Stimulated activated CD4-positive, alpha-beta T cell treated with anti-CD3 and anti-CD28 coated beads, Interleukin-1b, Interleukin-23, amount 100 ng/mL, for 24 hours (primary cell): ENCODE results near the gene OSBPL5.
"Not testable (repeated sequence)": the region's sequence is repeated elsewhere in the genome, so short reads cannot be mapped to it uniquely, and the experiment has no call there.

Source experiments
- DNase-seq, 4 experiments: peaks; one replicate each; pipeline ENCODE4 v3.0.0-alpha.2; 2020; ENCODE audit warnings: low read depth in 4 of 4, low spot score in 1 of 4

Gene OSBPL5

DNA sequence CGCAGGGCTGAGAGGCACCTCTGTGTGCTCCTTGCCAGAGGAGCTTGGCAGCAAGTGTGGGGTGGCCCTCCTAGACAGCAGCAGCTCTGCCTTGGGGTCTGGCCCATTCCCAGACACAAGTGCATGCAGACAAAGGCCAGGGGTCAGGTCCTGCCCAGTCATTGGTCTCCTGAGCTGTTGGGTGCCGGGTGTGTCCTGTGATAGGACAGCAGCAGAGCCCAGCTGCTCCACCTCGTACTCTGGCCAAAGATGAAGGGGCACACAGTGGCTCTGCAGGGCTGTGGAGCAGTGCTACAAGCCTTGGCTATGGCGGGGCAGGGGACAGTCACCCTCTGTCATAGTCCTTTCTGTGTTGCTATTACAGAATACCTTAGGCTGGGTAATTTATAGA lies 17.3 kb upstream of the OSBPL5 start:
- DNase-seq: no peak

DNA sequence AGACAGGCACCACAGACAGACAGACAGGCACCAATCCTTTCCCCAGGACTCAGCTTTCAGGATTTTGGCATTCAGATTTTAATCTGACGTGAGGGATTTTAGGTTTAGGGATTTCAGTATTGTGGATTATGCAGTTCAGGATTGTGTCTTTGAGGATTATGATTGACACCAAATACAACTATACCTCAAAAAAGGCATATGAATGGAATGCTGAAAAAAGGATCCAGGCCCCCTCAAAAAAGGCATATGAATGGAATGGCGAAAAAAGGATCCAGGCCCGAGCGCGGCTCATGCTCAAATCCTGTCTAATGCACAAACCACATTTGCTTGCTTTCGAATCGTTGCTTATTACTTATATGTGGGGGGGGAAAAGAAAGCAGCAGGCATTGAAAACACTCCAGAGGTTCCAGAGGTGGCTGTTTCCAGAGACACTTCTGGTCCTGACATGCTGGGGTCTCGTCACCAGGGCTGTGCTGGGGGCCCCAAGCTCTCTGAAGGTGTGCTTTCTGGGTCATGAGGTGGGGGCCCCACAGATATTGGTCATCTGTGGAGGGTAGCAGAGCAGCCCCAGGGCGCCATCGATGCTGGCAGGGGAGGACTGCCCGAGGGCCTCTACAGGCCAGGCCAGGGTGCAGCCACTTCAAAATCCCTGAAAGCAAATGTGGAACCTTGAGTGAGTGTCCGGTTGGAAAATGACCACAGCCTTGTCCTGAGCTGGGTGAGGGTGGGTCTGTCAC lies 16.8 kb upstream of the OSBPL5 start:
- no peak for DNase-seq

DNA sequence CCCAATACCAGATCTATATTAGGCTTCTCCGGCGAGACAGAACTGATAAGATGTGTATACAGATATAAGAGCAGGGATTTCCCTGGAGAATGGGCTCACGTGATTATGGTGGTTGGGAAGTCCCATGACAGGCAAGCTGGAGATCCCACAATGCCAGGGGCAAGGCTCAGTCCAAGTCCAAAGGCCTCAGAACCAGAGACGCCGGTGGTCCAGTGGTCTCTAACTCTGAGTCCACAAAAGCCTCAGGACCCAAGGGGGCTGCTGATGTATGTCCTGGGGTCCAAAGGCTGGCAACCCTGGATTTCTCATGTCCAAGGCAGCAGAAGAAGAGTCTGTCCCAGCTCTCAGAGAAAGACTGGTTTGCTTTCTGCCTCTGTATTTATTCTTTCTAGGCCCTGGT lies 15.8 kb upstream of the OSBPL5 start:
- DNase-seq: no peak

DNA sequence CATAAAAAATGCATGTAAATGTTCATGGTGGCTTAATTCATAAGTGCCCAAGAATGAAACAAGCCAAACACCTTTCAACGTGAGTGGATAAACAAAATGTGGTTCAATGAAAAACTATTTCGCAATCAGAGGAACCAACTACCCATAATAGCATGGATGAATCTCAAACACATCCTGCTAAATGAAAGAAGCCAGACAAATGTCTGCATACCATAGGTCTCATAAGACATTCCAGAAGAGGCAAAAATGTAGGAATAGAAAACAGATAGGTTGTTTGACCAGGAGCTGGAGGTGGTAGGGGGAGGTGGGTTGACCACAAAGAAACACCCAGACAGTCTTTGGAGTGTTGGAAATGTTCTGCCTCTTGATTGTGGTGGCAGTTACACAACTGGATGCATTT lies 13.2 kb upstream of the OSBPL5 start:
- no peak for DNase-seq

DNA sequence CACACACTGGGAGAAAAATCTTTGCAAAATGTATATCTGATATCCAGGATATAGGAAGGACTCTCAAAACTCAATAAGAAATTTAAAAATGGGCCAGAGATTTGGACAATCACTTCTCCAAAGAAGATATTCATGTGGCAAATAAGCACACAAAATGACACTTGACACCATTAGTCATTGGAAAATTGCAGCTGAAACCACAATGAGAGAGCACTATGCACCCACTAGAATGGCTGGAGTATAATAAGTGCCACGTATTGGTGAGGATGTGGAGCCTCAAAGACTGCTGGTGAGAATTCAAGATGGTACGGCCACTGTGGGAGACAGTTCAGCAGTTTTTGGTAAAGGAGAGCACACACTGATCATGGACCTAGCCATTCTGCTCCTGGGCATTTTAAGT lies 12.8 kb upstream of the OSBPL5 start:
- no peak for DNase-seq

DNA sequence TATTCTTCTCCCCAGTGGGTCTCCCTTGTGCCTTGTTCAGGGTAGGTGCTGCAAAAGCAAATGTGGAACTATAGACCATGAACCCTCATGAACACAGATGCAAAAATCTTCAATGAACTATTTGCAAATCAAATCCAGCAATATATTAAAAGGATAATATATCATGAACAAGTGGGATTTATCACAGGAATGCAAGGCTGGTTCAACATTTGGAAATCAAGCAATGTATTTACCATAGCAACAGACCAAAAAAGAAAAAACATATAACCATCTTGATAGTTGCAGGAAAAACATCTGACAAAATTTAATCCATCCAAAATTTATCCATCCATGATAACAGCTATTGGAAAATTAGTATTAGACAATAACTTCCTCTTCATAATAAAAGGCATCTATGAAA lies 11.4 kb upstream of the OSBPL5 start:
- no peak for DNase-seq

DNA sequence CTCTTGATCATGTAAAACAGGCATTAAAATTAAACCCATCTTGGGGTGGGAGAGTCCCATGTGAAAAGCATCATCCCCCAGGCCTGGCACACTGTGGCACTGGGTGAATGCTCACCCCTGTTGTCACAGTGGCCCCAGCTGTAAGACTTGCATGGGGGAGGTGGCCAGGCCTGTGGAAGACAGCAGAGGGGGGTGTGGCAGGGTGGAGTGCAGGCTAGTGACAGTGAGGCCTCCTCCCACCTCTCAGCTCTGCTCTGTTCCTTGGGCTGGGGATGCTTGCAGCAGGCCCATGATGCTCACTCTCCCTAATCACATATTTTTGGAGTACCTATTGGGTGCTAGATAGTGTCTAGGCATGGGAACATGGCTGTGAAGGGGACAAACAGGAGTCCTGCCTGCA lies 10.1 kb upstream of the OSBPL5 start:
- DNase-seq: no peak

DNA sequence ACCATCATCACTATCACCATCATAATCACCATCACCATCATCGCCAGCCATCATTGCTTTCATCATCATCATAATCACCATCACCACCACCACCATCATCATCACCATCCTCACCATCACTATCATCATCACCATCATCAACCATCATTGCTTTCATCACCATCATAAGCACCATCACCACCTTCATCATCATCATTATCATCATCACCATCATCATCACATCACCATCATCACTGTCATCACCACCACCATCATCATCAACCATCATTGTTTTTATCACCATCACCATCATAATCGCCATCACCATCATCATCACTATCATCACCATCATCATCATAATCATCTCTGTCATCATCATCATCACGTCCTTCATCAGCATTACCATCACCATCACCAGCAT lies 9.3 kb upstream of the OSBPL5 start:
- no peak for DNase-seq

DNA sequence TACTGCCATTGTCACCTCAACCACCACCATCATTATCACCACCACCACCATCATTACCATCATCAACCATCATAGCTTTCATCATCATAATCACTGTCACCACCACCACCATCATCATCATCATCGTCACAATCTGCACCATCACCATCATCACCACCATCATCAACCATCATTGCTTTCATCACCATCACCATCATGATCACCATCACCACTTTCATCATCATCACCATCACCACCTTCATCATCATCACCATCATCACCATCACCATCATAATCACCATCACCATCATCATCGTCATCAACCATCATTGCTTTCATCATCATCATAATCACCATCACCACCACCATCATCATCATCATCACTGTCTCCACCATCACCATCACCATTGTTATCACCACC lies 8.7 kb upstream of the OSBPL5 start:
- no peak for DNase-seq

DNA sequence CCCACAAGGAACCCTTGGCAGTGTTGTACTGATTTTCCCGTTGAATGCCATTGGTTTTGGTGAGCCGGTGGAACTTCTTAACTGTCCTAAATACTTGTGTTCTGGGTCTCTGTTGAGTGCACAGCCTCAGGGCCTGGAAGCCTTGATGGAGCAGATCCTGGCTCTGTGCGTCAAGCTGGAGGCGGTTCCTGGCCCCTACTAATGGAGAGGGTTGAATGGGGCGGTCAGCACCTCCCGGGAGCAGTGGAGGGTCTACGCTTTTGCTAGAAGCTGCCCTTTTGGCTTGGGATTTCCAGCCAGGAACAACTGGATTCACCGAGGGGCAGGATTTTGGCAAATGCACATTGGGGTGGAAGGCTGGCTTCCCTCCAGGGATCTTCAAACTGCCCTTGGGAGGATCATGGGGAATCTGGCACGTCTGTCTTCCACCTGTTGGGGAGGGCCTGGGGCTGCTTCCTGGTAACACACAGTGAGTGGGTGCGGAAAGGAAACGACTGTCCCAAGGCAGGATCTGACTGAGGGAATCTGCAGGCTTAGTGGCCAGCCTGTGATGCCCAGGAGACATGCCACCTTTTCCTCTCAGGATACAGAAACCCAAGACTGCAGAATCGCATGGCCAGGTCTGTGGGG lies 6.9 kb upstream of the OSBPL5 start:
- DNase-seq: no peak

DNA sequence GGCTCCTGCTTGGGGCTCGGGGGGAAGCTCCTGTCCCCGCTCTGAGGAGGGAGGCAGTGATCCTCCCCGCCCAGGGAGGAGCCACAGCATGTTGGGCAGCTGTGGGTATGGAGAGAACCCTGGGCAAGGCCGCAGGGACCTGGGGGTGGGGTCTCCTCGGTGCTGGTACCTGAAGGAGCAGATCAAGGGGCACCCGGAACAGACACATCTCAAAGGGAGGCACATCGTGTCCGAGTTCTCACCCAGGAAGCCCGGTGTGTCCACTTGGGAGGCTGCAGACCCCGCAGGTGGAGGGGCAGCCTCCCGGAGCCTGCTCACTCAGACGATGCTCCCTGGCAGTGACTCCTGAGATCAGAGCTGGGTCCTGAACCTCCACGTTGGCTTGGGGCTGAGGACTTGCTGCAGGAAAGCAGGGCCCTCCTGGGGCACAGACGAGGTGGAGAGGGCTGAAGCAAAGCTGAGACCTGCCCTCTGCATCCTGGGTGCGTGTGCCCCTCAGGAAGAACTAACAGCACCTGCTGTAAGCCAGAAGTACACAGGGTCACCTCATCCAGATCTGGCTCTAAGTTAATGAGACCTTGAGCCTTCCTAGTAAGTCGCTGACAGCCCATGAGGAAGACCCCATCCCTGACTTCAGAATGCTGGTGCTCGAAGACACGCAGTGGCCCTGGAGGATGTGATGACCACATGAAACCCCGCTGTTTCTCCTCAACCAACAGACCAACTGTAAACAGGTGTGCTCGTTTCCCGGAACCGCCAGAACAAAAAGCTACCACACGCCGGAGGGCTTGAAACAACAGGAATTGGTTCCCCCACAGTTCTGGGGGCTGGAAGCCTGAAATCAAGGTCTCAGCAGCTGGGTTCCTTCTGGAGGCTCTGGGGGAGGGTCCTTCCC lies 5.9 kb upstream of the OSBPL5 start:
- no peak for DNase-seq

DNA sequence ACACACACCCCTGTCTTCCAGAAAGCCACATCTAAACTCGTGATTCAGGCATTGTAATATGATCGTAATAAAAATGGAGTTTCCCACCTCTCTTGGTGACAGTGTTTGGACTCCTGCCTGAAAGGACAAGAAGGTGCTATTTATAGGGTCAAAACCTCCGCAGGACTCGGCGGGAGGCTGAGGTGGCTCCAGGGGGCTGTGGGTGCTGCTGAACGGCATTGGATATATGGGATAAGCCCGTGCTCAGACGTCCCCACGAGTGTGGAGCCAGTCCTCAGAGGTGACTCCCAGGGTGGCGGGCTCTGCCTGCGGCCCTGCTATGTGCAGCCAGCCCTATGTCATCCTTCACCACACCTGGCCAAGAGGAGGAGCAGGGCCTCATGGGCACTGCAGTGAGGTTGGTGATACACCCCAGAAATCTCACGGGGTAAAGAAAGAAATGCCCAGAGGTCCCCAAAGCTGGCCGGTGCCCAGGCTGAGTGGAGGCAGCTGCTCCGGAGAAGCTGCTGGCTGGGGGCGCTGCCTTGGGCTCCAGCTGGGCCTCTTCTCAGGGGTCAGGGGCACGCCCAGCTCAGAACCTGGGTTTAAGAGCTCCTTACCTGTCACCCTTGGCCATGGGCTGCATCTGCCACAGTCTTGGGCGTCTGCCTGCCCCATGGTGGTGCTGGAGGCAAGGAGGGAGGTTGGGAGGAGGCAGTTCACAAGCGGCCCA lies 5.1 kb upstream of the OSBPL5 start:
- no peak for DNase-seq

DNA sequence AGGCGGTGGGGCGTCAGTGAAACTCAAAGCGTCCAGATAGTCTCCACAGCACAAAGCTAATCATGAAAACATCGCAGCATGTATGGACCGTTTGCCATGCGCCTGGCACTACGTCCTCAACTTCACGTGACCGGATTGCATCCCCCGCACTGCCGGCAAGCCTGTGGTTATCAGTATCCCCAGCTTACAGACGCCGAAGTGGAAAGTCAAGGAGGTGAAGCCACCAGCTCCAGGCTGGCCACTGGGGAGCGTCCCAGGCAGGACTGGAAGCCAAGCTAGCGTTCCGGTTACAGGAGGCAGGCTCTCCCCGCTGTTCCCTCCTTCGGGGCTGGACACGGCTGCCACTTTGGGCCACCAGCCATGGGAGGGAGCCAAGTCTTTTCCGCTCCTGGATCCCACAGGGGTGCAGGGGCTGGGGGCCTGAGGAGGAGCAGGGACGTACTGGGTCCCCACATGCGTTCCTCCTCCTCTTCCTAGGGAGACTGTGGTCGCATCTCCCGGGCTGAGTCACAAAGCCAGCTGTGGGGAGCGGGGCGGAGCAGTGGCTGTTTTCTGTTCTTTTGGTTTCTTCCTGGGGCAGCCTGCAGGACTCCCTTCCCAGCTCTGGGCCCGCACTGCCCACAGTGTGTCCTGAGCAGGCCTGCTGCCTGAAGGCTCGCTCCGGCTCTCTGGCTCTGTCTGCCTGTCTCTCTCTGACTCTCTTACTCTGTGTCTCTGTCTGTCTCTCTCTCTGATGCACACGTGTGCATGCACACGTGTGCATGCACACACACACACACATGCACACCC lies 4.3 kb upstream of the OSBPL5 start:
- DNase-seq: peak in 1 of 4 experiments; percentile 13

DNA sequence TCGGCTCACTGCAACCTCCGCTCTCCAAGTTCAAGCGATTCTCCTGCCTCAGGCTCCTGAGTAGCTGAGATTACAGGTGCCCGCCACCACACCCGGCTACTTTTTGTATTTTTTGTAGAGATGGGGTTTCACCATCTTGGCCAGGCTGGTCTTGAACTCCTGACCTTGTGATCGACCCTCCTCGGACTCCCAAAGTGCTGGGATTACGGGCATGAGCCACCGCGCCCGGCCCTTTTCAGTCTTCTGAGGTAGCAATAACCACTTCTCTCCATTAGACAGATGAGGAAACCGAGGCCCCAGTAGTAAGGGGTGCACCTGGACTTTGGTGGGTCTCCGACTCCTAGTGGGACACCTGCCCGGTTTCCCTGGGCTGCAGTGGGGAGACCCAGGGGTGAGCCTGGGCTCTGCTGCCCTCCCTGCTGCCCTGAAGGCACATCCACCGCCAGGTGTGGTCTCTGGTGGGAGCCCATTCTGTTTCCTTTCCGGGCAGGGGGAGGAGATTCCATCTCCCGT lies 3.7 kb upstream of the OSBPL5 start:
- DNase-seq: not testable (repeated sequence)

DNA sequence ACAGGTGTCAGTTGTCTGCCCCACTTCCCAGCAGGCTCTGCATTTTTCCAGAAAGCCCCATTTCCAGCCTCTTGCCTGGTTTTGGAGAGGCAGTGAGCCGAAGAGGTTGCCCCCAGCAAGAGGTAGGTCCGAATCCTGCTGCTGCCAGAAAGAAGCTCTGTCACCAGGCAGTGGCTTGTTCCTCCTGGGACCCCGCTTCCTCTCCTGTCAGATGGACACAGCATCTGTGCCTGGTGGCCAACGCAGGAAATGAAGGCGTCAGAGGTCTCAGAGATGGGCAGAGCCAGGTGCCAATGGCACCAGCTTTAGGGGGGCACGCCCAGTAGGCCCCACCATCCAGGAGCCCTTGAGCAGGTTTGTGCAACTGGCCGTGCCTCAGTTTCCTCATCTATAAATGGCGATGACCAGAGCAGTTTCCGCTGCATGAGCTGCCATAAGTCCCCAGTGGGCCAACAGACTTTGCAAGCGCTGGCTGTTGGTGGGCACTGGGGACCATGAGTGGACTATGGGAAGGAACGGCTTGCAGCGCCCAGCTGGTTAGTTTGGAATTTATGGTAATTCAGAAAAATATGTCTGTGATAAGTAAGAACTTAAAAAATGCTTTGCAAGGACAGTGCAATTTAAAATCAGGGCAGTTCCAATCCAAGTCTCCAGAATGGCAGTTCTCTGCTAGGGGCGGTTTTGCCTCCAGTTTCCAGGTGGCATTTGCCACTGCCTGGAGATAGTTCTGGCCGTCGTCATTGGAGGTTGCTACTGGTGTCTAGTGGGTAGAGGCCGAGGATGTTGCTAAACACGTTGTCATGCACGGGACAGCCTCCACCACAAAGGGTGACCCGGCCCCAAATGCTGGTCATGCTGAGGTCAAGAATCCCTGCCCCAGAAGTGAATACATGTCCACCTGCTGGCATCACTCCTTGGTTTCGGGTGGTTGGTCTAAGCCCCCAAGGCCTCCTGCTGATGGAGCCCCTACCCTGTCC lies 2.3 kb upstream of the OSBPL5 start:
- DNase-seq: no peak

DNA sequence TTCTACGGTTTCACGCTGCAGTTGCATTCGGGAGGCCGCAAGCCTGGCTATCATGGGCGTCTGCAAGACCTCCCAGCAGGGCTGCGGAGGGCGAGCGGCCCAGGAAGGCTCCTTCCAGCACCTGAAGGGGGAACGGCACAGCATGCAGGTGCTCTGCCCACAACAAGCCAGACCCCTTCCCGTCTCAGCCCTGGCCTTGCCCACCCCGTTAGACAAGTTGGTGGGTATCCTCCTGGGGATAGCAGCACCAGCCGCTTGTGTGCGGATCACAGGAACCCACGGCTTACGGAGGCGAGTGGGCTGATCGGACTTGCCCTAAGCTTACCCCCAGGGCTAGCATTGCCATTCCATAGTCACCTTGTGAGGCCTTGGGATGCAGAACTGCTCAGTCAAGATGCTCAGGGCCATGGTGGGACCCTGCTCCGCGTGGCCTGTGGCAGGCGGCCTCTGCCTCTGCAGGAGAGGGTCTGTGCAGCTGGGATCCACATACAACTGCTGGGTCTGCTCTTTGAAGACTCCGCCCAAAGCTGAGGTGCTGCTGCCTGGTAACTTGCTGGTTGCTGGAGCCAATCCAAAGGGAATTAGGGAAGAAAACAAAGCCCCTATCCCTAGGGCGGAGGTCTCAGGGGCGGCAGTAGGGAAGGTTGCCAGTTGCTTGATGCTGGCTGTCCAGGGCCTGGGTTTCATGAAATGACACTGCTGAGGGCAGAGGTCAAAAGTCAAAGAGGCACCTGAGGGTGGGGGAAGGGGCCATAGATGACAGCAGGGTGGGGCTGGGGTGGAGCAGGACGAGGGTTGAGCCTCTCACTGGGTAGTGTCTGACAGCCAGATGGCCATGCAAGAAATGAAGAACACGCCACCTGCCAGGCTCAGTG lies 1.4 kb upstream of the OSBPL5 start:
- DNase-seq: no peak

DNA sequence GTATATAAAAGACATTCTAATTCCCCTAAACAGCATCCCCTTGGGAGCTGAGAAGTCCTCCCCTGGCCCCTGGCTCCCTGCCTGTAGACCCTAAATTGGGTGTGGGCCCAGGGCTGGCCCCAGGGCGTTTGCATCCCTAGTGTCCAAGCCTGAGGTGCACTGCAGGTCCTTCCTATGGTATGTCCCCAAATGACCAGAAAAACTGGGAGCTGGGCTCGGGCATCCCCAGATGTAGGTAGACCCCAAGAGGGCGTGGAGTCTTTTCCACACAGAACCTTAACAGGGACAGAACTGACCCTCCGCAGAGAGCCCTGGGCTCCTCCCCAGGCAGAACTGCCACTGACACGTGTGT lies 782 bp upstream of the OSBPL5 start:
- no peak for DNase-seq

DNA sequence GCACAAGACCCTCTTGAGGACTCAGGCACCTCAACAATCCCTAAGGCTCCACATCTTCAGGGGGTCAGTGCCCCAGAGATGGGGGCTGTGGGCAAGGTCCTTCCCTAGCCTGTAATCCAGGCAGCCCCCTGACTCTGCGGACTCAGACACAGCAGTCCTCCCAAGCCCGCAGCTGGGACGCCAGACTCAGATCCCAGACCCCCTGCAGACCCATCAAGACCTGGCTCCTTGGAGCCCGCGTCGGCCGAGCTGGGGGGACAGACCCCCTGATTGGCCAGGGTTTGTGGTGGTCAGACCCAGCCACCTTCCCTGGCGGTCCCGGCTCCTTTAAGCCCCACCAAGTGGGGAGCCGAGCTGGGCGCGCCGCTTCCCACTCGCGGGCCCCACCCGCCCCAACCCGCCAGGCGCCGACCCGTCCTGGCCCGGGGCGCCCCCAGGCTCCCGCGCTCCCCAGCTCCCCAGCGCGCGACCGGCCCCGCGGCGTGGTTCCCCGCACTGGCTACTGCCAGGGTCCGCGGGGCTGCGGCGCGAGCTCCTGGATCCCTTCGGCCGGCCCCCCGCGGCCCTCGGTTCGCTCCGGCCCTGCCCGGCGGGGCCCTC lies 458 bp downstream of the OSBPL5 start:
- DNase-seq: no peak
